Measurements from ENCODE around the gene SSTR4. TPM values are rescaled to one million over a fixed set of nuclear protein-coding genes. Genes with fewer than 3 reads are reported as not detected.

SSTR4 gene
- total RNA-seq, 1 donor from 2014 or later, result not detected

DNA sequence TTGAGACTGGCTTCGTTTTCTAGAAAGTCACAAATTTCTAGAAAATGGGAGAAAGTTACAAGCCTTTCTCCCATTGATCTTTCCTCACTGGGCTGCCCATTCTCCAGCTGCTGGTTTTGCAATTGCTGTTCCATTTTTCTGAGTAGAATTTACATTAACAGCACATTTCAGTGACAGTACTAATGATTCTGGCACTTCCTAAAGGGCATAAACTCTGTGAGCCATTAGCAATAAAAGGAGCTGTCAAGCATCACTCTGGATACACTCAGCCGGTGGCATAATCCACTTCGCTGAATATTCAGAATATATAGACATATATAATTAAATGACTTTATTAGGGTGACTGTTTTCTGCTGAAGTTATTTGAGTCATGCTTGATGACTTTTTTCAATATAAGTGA lies 6.7 kb upstream of the SSTR4 start:
- no peaks in the 10 kb centered on the region for H3K9me3 Mint-ChIP-seq (ENCODE audit: low read depth)
- H3K27ac Mint-ChIP-seq (ENCODE audit: unreplicated experiment), result no peak overlapping the region
- H3K4me1 Mint-ChIP-seq (ENCODE audit: low read depth), result no peaks in the 10 kb centered on the region
- no peak for DNase-seq (ENCODE audit: low spot score)
- H3K36me3 Mint-ChIP-seq (ENCODE audit: low read depth), result no peaks in the 10 kb centered on the region
- no peak overlapping the region for H3K4me3 Mint-ChIP-seq (ENCODE audit: unreplicated experiment)
- H3K27me3 Mint-ChIP-seq (ENCODE audit: low read depth), result peaks cover 2% of the 10 kb centered on the region
- no peak for TF ChIP-seq CTCF (IDR thresholded peaks at IDR 0.05)

GRCh38 chr20:23029324-23029723 lies 5.8 kb upstream of the SSTR4 start:
- no peak for DNase-seq (ENCODE audit: low spot score)
- Mint-ChIP-seq H3K4me1 (ENCODE audit: low read depth) (no peaks in the 10 kb centered on the region), H3K4me3 (ENCODE audit: unreplicated experiment) (no peak overlapping the region), H3K27me3 (ENCODE audit: low read depth) (peaks cover 3% of the 10 kb centered on the region), H3K27ac (ENCODE audit: unreplicated experiment) (no peak overlapping the region), H3K36me3 (ENCODE audit: low read depth) (no peaks in the 10 kb centered on the region), H3K9me3 (ENCODE audit: low read depth) (no peaks in the 10 kb centered on the region)
- TF ChIP-seq CTCF (IDR thresholded peaks at IDR 0.05), result no peak

DNA sequence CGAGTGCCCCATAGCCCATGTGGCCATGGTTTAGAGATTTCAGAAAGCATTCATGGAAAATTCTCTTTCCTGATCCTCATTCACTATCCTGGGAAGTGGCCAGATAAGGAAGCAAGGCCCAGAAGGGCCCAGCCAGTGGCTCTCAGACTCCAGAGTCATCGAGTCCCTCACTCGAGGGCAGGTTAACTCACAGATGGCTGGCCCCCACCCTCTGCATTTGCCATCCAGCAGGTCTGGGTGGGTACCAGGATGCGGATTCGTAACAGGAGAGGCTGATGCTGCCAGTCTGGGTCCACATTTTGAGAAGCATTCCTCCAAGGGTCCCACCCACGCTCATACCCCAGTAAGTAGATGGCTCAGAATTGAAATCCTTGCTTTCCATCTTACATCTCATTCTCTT lies 3.8 kb upstream of the SSTR4 start:
- peaks cover 3% of the 10 kb centered on the region for H3K27me3 Mint-ChIP-seq (ENCODE audit: low read depth)
- no peak for TF ChIP-seq CTCF (IDR thresholded peaks at IDR 0.05)
- H3K4me3 Mint-ChIP-seq (ENCODE audit: unreplicated experiment), result no peak overlapping the region
- H3K36me3 Mint-ChIP-seq (ENCODE audit: low read depth), result no peaks in the 10 kb centered on the region
- DNase-seq (ENCODE audit: low spot score), result no peak
- H3K9me3 Mint-ChIP-seq (ENCODE audit: low read depth), result no peaks in the 10 kb centered on the region
- no peak overlapping the region for H3K27ac Mint-ChIP-seq (ENCODE audit: unreplicated experiment)
- H3K4me1 Mint-ChIP-seq (ENCODE audit: low read depth), result no peaks in the 10 kb centered on the region

DNA sequence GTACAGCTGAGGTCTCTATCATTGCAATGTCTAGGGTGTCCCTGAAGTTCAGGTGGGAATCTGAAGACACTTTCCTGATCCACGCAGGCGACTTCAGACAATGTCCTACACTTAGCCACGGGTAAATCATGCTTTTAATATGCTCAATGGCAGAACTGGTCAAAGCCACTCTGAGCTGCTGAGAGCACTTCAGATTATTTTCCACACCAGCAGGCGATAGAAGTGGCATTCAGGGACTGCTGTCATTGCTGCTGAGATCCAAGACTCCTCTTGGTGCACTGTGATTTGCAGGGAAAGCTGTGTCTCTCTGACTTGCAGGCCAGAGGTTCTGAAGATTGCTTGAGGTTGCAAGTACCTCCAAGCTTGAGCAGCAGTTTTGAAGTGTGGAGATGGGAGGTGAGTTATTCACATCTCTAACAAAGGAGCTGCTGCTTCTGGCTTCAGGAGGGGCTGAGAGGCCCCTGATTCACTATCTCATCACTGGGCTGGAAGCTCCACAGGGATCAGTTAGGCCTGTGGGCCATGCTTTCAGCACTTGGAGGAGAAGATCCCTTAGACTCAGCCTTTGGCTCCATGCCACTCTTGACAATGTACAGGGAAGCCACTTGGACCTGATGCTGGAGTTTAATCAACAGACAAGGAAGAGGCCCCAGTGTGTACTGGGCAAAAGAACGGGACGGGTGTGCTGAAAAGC lies 2.9 kb upstream of the SSTR4 start:
- Mint-ChIP-seq H3K4me1 (ENCODE audit: low read depth) (peaks cover 7% of the 10 kb centered on the region), H3K9me3 (ENCODE audit: low read depth) (no peaks in the 10 kb centered on the region), H3K27me3 (ENCODE audit: low read depth) (peaks cover 3% of the 10 kb centered on the region), H3K36me3 (ENCODE audit: low read depth) (no peaks in the 10 kb centered on the region), H3K4me3 (ENCODE audit: unreplicated experiment) (no peak overlapping the region), H3K27ac (ENCODE audit: unreplicated experiment) (no peak overlapping the region)
- no peak for DNase-seq (ENCODE audit: low spot score)
- no peak for TF ChIP-seq CTCF (IDR thresholded peaks at IDR 0.05)

- H3K27me3 Mint-ChIP-seq (ENCODE audit: low read depth), result peaks cover 3% of the 10 kb centered on the region
- H3K4me3 Mint-ChIP-seq (ENCODE audit: unreplicated experiment), result no peak overlapping the region
- H3K36me3 Mint-ChIP-seq (ENCODE audit: low read depth), result no peaks in the 10 kb centered on the region
Observed at GRCh38 chr20:23032750-23033078, 2.4 kb upstream of the SSTR4 start.

More at GRCh38 chr20:23032750-23033078, 2.4 kb upstream of the SSTR4 start:
- no peak for DNase-seq (ENCODE audit: low spot score)
- Mint-ChIP-seq H3K9me3 (ENCODE audit: low read depth) (no peaks in the 10 kb centered on the region), H3K27ac (ENCODE audit: unreplicated experiment) (no peak overlapping the region), H3K4me1 (ENCODE audit: low read depth) (peaks cover 8% of the 10 kb centered on the region)
- TF ChIP-seq CTCF (IDR thresholded peaks at IDR 0.05), result no peak

Measured in chondrocyte (in vitro differentiated cells).